AG04450 (cell line): ENCODE results near the gene HDAC2. TPM values are rescaled to one million over a fixed set of nuclear protein-coding genes. Genes with fewer than 3 reads are reported as not detected.
"Not testable (repeated sequence)": the region's sequence is repeated elsewhere in the genome, so short reads cannot be mapped to it uniquely, and the experiment has no call there.

ENCODE experiments used
- CTCF ChIA-PET: fragments of 300-600, 350-600 bp; formaldehyde crosslinking; extraction: SDS; loops from one replicate; lab custom pipeline; 2022; ENCODE audit warnings: antibody characterized with exemption, inconsistent platforms; lab: Charles Lee
- POLR2A ChIA-PET: fragments of 350-600 bp; formaldehyde crosslinking; extraction: SDS; loops from one replicate; lab custom pipeline; 2021; ENCODE audit warnings: antibody characterized with exemption, inconsistent platforms; lab: Yijun Ruan, JAX
- DNase-seq: peaks from one replicate; pipeline ENCODE4 v3.0.0-alpha.2; 2011; ENCODE audit warnings: low read depth, low spot score
- H3K27ac ChIP-seq: one replicate; pipeline ENCODE4 v1.5.1; 2012; ENCODE audit warnings: low read depth, low read length, control low read depth
- H3K27me3 ChIP-seq: one replicate; pipeline ENCODE4 v1.6.0; 2012; ENCODE audit warnings: low read length; ENCODE audit not compliant: control insufficient read depth, insufficient read depth
- H3K4me3 ChIP-seq: 2 replicates; pipeline ENCODE4 v1.5.1; 2011; ENCODE audit warnings: mild to moderate bottlenecking, low read depth, low read length, control low read depth
- H3K9me3 ChIP-seq: 2 replicates; pipeline ENCODE4 v1.5.1; 2012; ENCODE audit warnings: low read length; ENCODE audit not compliant: control insufficient read depth, insufficient read depth
- polyA plus RNA-seq: library from polyadenylated mRNA; depleted of rRNA; stranded (reverse); fragments of >200 nt; gene quantifications from 2 replicates; pipeline ENCODE4 v1.2.3, GENCODE V29; 2011
- TF ChIP-seq, protein P1 (sequence below): IDR thresholded peaks from 2 replicates; pipeline ENCODE4 v1.5.1; 2011; ENCODE audit warnings: low read depth, low read length, control low read depth, inconsistent platforms

Gene HDAC2
- polyA plus RNA-seq, 1 experiment = 242 TPM

DNA sequence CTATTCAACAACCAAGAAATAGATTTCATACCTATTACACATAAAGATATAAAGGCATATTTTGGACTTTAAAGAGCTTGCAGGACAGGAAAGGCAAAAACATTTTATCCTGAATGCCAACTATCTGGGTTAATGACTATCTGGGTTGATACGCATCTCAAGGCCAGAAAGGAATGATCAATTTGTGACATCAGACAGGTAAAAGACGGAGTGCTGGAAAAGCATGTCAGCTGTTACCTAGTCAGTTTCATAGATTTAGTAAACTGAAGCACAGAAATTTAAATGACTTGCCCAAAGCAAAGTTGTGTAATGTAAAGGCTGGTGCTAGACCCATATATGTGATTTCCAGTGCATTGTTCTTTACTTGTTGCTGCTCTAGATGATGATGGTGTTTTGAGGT, 36.8 kb downstream of the HDAC2 start:
- CTCF ChIA-PET = no interaction called here

DNA sequence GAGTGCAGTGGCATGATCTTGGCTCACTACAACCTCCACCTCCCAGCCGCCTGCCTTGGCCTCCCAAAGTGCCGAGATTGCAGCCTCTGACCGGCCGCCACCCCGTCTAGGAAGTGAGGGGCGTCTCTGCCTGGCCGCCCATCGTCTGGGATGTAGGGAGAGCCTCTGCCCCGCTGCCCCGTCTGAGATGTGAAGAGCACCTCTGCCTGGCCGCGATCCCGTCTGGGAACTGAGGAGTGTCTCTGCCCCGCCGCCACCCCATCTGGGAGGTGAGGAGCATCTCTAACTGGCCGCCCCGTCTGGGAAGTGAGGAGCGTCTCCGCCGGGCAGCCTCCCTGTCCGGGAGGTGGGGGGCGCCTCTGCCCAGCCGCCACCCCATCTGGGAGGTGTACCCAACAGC, 39.0 kb downstream of the HDAC2 start:
- DNase-seq, CTCF ChIA-PET, H3K27ac ChIP-seq, H3K4me3 ChIP-seq, POLR2A ChIA-PET, H3K27me3 ChIP-seq: not testable (repeated sequence)
- H3K9me3 ChIP-seq = peaks cover 15% of the 10 kb centered on the region

More for the DNA sequence above, 36.8 kb downstream of the HDAC2 start:
- H3K4me3 ChIP-seq = no peak overlapping the region
- peaks cover 15% of the 10 kb centered on the region for H3K9me3 ChIP-seq
- TF ChIP-seq, protein P1, sequence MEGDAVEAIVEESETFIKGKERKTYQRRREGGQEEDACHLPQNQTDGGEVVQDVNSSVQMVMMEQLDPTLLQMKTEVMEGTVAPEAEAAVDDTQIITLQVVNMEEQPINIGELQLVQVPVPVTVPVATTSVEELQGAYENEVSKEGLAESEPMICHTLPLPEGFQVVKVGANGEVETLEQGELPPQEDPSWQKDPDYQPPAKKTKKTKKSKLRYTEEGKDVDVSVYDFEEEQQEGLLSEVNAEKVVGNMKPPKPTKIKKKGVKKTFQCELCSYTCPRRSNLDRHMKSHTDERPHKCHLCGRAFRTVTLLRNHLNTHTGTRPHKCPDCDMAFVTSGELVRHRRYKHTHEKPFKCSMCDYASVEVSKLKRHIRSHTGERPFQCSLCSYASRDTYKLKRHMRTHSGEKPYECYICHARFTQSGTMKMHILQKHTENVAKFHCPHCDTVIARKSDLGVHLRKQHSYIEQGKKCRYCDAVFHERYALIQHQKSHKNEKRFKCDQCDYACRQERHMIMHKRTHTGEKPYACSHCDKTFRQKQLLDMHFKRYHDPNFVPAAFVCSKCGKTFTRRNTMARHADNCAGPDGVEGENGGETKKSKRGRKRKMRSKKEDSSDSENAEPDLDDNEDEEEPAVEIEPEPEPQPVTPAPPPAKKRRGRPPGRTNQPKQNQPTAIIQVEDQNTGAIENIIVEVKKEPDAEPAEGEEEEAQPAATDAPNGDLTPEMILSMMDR = no peak
- DNase-seq = no peak
- no peak overlapping the region for H3K27ac ChIP-seq
- H3K27me3 ChIP-seq = no peaks in the 10 kb centered on the region
- POLR2A ChIA-PET = no interaction called here

DNA sequence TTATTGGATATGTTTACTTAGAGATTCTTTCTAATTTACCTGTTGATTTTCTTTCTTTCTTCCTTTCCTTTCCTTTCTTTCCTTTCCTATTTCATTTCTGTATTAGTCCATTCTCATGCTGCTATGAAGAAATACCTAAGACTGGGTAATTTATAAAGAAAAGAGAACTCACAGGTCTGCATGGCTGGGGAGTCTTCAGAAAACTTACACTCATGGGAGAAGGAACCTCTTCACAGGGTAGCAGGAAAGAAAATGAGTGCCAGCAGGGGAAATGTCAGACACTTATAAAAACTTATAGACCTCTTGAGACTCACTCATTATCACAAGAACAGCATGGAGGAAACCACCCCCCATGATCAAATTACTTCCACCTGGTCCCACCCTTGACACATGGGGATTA, 40.8 kb downstream of the HDAC2 start:
- ChIA-PET POLR2A (no interaction called here), CTCF (no interaction called here)
- no peak overlapping the region for H3K4me3 ChIP-seq
- H3K9me3 ChIP-seq = peaks cover 15% of the 10 kb centered on the region
- H3K27ac ChIP-seq = no peak overlapping the region
- TF ChIP-seq, protein P1 = no peak
- no peaks in the 10 kb centered on the region for H3K27me3 ChIP-seq
- no peak for DNase-seq

DNA sequence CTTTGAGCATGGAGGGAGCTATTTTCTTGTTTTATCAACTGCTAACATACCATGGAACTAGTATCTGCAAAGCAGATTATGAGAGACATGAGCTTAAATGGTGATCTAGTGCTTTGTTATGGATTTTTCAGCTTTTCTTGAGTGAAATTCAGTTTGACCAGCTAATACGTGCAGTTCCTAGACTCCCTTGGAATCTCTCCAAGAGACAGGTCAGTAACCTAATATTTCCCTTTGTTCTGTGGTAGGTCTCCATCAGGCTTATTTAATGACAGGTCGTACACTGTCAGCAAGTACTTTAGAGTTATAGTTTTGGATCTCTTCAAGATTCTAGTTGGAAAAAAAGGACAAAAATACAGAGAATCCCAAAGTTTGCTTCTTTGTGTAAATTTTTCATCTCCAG, 43.9 kb downstream of the HDAC2 start:
- CTCF ChIA-PET = interaction anchor here (1.7 kb wide), 1 partner anchor 10 kb away, joined by 5 read pairs; no protein-coding TSS in a partner anchor
- Histone ChIP-seq H3K4me3 (no peak overlapping the region), H3K9me3 (peaks cover 13% of the 10 kb centered on the region), H3K27ac (no peak overlapping the region), H3K27me3 (no peaks in the 10 kb centered on the region)
- DNase-seq = no peak
- POLR2A ChIA-PET = no interaction called here
- TF ChIP-seq, protein P1 = no peak

DNA sequence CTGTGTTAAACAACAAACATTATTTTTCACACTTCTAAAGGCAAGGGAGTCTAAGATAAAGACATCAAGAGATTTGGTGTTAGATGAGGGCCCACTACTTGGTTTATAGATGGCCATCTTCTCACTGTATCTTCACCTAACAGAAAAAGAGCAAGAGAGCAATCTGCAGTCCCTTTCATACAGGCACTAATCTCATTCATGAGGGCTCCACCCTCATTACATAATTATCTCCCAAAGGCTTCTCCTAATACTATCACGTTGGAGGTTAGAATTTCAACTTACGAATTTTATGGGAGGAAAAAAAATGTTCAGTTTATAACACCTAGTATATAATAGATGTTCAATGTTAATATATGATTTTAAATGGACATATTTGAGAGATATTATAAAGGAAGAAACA, 45.6 kb downstream of the HDAC2 start:
- POLR2A ChIA-PET = no interaction called here
- DNase-seq = no peak
- Histone ChIP-seq H3K27me3 (no peaks in the 10 kb centered on the region), H3K27ac (no peak overlapping the region), H3K4me3 (no peak overlapping the region), H3K9me3 (no peaks in the 10 kb centered on the region; the same call in 1 of the 2 replicates)
- CTCF ChIA-PET = no interaction called here
- TF ChIP-seq, protein P1 = no peak
